Skeletal muscle satellite cell (primary cell): ENCODE measurements around the gene GTF2A1L.
"Not testable (repeated sequence)": the region's sequence is repeated elsewhere in the genome, so short reads cannot be mapped to it uniquely, and the experiment has no call there.

Experiments
- H3K27me3 ChIP-seq: 2 replicates; pipeline ENCODE4 v1.7.0; 2013; ENCODE audit warnings: low read length; ENCODE audit not compliant: control insufficient read depth, insufficient read depth
- H3K36me3 ChIP-seq: 2 replicates; pipeline ENCODE4 v1.7.0; 2013; ENCODE audit warnings: mild to moderate bottlenecking, control low read depth, low read length; ENCODE audit not compliant: insufficient read depth
- H3K4me1 ChIP-seq: 2 replicates; pipeline ENCODE4 v1.7.0; 2013; ENCODE audit warnings: low read length; ENCODE audit not compliant: control insufficient read depth, insufficient read depth
- H3K4me2 ChIP-seq: 2 replicates; pipeline ENCODE4 v1.7.0; 2013; ENCODE audit warnings: mild to moderate bottlenecking, low read length
- H3K4me3 ChIP-seq: 2 replicates; pipeline ENCODE4 v1.7.0; 2013; ENCODE audit warnings: low read length
- H3K9ac ChIP-seq: 2 replicates; pipeline ENCODE4 v1.7.0; 2013; ENCODE audit warnings: mild to moderate bottlenecking, low read depth, low read length, moderate library complexity
- H3K9me3 ChIP-seq: replicated peaks from 2 replicates; pipeline ENCODE4 v1.7.0; 2013; ENCODE audit warnings: mild to moderate bottlenecking, control low read depth, low read length

The GTF2A1L gene

GRCh38 chr2:48614581-48614980 is 3.1 kb upstream of the GTF2A1L start:
- H3K9ac ChIP-seq, H3K27me3 ChIP-seq, H3K36me3 ChIP-seq, H3K9me3 ChIP-seq, H3K4me2 ChIP-seq, H3K4me3 ChIP-seq, H3K4me1 ChIP-seq: not testable (repeated sequence)

GRCh38 chr2:48619526-48619925 is 1.9 kb downstream of the GTF2A1L start:
- Histone ChIP-seq H3K27me3 (peaks cover 8% of the 10 kb centered on the region), H3K4me1 (no peaks in the 10 kb centered on the region), H3K9ac (no peak overlapping the region), H3K36me3 (no peaks in the 10 kb centered on the region), H3K4me3 (no peak overlapping the region), H3K4me2 (no peak overlapping the region), H3K9me3 (no peaks in the 10 kb centered on the region)

GRCh38 chr2:48620604-48621003 is 2.9 kb downstream of the GTF2A1L start:
- Histone ChIP-seq H3K36me3 (no peaks in the 10 kb centered on the region), H3K27me3 (peaks cover 8% of the 10 kb centered on the region), H3K4me2 (no peak overlapping the region), H3K9ac (no peak overlapping the region), H3K4me1 (no peaks in the 10 kb centered on the region), H3K9me3 (no peaks in the 10 kb centered on the region), H3K4me3 (no peak overlapping the region)

- H3K9me3 ChIP-seq, H3K4me3 ChIP-seq, H3K9ac ChIP-seq, H3K4me2 ChIP-seq, H3K36me3 ChIP-seq, H3K4me1 ChIP-seq, H3K27me3 ChIP-seq: not testable (repeated sequence)
These were observed 5.0 kb downstream of the GTF2A1L start for GRCh38 chr2:48622691-48623090.

GRCh38 chr2:48624696-48625095 is 7.0 kb downstream of the GTF2A1L start:
- H3K27me3 ChIP-seq = no peaks in the 10 kb centered on the region
- no peak overlapping the region for H3K4me2 ChIP-seq
- no peaks in the 10 kb centered on the region for H3K36me3 ChIP-seq
- no peaks in the 10 kb centered on the region for H3K4me1 ChIP-seq
- H3K9me3 ChIP-seq = no peaks in the 10 kb centered on the region
- no peak overlapping the region for H3K9ac ChIP-seq
- no peak overlapping the region for H3K4me3 ChIP-seq

GRCh38 chr2:48626047-48626446 is 8.4 kb downstream of the GTF2A1L start:
- no peaks in the 10 kb centered on the region for H3K27me3 ChIP-seq
- no peaks in the 10 kb centered on the region for H3K9me3 ChIP-seq
- H3K9ac ChIP-seq = no peak overlapping the region
- H3K4me2 ChIP-seq = no peak overlapping the region
- H3K36me3 ChIP-seq = no peaks in the 10 kb centered on the region
- no peaks in the 10 kb centered on the region for H3K4me1 ChIP-seq
- no peak overlapping the region for H3K4me3 ChIP-seq

- Histone ChIP-seq H3K9ac (no peak overlapping the region), H3K4me1 (no peaks in the 10 kb centered on the region), H3K4me2 (no peak overlapping the region), H3K4me3 (no peak overlapping the region), H3K27me3 (no peaks in the 10 kb centered on the region), H3K9me3 (no peaks in the 10 kb centered on the region), H3K36me3 (no peaks in the 10 kb centered on the region)
These were observed 15.5 kb downstream of the GTF2A1L start for GRCh38 chr2:48633143-48633542.

GRCh38 chr2:48635786-48636185 is 18.1 kb downstream of the GTF2A1L start:
- H3K9ac ChIP-seq = no peak overlapping the region
- no peaks in the 10 kb centered on the region for H3K4me1 ChIP-seq
- H3K27me3 ChIP-seq = no peaks in the 10 kb centered on the region
- no peak overlapping the region for H3K4me3 ChIP-seq
- no peaks in the 10 kb centered on the region for H3K36me3 ChIP-seq
- no peak overlapping the region for H3K4me2 ChIP-seq
- no peaks in the 10 kb centered on the region for H3K9me3 ChIP-seq

GRCh38 chr2:48638261-48638660 is 20.6 kb downstream of the GTF2A1L start:
- Histone ChIP-seq H3K4me2 (no peak overlapping the region), H3K4me1 (no peaks in the 10 kb centered on the region), H3K4me3 (no peak overlapping the region), H3K9ac (no peak overlapping the region), H3K36me3 (no peaks in the 10 kb centered on the region), H3K9me3 (no peaks in the 10 kb centered on the region), H3K27me3 (no peaks in the 10 kb centered on the region)

- no peak overlapping the region for H3K9ac ChIP-seq
- peaks cover 3% of the 10 kb centered on the region for H3K4me1 ChIP-seq
- H3K4me3 ChIP-seq = no peak overlapping the region
- no peaks in the 10 kb centered on the region for H3K27me3 ChIP-seq
- no peaks in the 10 kb centered on the region for H3K9me3 ChIP-seq
- H3K36me3 ChIP-seq = no peaks in the 10 kb centered on the region
- H3K4me2 ChIP-seq = no peak overlapping the region
These were observed 33.6 kb downstream of the GTF2A1L start for GRCh38 chr2:48651158-48651790.

GRCh38 chr2:48668992-48669391 is 51.3 kb downstream of the GTF2A1L start:
- no peak overlapping the region for H3K9ac ChIP-seq

GRCh38 chr2:48673581-48673980 is 55.9 kb downstream of the GTF2A1L start:
- Histone ChIP-seq H3K4me2 (no peak overlapping the region), H3K4me3 (no peak overlapping the region), H3K36me3 (no peaks in the 10 kb centered on the region), H3K27me3 (no peaks in the 10 kb centered on the region), H3K9ac (no peak overlapping the region), H3K9me3 (no peaks in the 10 kb centered on the region), H3K4me1 (no peaks in the 10 kb centered on the region)

More at GRCh38 chr2:48668992-48669391, 51.3 kb downstream of the GTF2A1L start:
- Histone ChIP-seq H3K4me1 (no peaks in the 10 kb centered on the region), H3K36me3 (no peaks in the 10 kb centered on the region), H3K27me3 (no peaks in the 10 kb centered on the region), H3K4me2 (no peak overlapping the region), H3K9me3 (no peaks in the 10 kb centered on the region), H3K4me3 (no peak overlapping the region)
